DMS53 treated with DMSO at 0.1 percent for 48 hours (cell line): ENCODE results near the gene NUTF2.

Source experiments
- DNase-seq: peaks from one replicate; lab custom pipeline; 2025; ENCODE audit not compliant: unreplicated experiment; lab: John Stamatoyannopoulos, UW

The NUTF2 gene

DNA sequence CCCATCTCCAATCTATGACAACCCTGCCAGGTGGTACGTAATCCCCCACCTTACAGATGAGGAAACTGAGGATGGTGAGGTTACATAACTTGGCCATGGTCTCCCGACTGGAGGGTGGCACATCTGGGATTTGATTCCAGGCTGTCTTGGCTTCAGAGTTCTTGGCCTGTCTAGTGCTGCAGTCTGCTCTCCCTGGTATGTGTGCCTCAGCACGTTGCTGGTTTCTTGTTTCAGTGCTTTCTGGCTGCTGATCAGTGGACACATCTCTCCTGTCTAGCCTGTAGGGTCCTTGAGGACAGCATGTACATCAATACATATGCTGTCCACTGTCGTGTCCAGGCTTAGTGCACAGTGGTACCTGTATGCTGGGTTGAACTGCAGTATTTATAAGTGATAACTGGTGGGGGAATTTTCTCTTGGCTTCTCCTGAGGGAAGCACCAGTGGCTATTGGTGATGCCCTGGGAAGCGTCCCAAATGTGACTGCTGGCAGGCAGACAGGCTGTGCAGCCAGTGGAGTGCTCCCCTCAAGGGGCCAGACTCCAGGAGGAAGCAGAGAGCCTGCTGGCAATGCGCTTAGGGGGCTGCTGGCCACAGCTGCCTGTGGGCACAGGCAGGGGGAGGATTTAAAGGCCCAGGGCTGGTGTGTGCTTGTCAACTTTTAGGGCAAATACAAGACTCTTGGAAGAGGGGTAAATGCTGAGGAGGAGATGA, 70.6 kb downstream of the NUTF2 start:
- DNase-seq, result no peak

DNA sequence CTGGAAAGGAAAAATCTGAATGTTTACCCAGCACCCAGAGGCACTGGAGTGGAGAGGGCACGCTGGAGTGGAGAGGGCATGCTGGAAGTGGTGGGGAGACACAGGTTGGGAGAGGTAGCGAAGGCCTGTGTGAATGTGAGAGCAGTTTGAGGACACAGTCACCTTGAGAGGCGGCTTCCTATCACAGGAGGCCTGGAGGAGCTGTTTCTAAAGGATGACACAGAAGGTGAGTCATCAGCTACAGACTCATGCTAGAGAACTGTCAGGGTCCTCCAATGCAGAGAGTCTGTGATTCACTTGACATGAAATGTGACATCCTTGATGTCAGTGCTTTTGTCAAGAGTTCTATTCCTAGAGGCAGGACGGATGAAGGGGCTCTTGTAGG, 71.1 kb downstream of the NUTF2 start:
- DNase-seq, result peak; percentile 48

DNA sequence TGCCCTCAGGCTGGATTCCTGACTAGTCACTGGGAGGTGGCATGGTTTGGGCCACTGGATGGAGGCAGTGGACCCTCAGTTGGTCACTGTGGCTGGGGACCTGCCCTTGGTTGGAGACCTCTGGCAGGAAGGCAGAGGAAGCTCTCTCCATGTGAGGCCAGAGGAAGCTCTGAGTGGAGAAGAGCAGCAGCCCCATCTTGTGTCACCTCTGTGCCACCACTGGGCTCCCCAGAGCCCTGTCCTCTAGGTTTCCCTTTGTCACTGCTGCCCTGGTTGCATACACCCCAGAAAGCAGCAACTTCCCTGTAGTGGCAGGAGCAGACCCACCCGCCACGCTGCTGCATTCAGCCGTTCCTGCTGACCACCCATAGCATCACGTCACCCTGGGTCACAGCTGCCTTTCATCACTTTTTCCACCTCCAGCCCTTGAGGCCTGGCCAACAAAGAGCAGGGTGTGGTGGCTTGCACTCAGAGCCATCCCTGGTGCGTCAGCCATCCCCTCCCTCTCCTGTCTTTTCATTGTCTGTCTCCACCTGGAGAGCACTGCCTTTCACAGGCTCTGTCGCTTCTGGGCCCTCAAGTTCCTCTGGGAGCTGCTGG, 73.0 kb downstream of the NUTF2 start:
- DNase-seq, result no peak
